ENCODE measurements around the gene PGS1.

The PGS1 gene

GRCh38 chr17:78366109-78366848 is 12.2 kb upstream of the PGS1 start:
- no peak overlapping the region for H3K4me3 Mint-ChIP-seq
- peaks cover 14% of the 10 kb centered on the region for H3K27me3 Mint-ChIP-seq
- H3K27ac Mint-ChIP-seq: no peak overlapping the region
- H3K9me3 Mint-ChIP-seq: no peaks in the 10 kb centered on the region
- H3K36me3 Mint-ChIP-seq (ENCODE audit: low read depth): no peaks in the 10 kb centered on the region
- H3K4me1 Mint-ChIP-seq (ENCODE audit: low read depth): peaks cover 14% of the 10 kb centered on the region

- Mint-ChIP-seq H3K9me3 (no peaks in the 10 kb centered on the region), H3K27me3 (peaks cover 14% of the 10 kb centered on the region), H3K27ac (no peak overlapping the region), H3K36me3 (ENCODE audit: low read depth) (no peaks in the 10 kb centered on the region), H3K4me1 (ENCODE audit: low read depth) (peaks cover 14% of the 10 kb centered on the region), H3K4me3 (no peak overlapping the region)
Observed at GRCh38 chr17:78367193-78367592, 11.3 kb upstream of the PGS1 start.

- no peaks in the 10 kb centered on the region for H3K36me3 Mint-ChIP-seq (ENCODE audit: low read depth)
- H3K4me1 Mint-ChIP-seq (ENCODE audit: low read depth): peaks cover 14% of the 10 kb centered on the region
- peaks cover 6% of the 10 kb centered on the region for H3K27me3 Mint-ChIP-seq
- H3K9me3 Mint-ChIP-seq: no peaks in the 10 kb centered on the region
- no peak overlapping the region for H3K27ac Mint-ChIP-seq
- H3K4me3 Mint-ChIP-seq: no peak overlapping the region
Observed at GRCh38 chr17:78368348-78368747, 10.1 kb upstream of the PGS1 start.

- Mint-ChIP-seq H3K9me3 (no peaks in the 10 kb centered on the region), H3K27ac (no peak overlapping the region), H3K4me1 (ENCODE audit: low read depth) (peaks cover 14% of the 10 kb centered on the region), H3K36me3 (ENCODE audit: low read depth) (no peaks in the 10 kb centered on the region), H3K27me3 (peaks cover 4% of the 10 kb centered on the region), H3K4me3 (no peak overlapping the region)
Observed at GRCh38 chr17:78368854-78369495, 9.5 kb upstream of the PGS1 start.

GRCh38 chr17:78369791-78370381 is 8.6 kb upstream of the PGS1 start:
- no peaks in the 10 kb centered on the region for H3K36me3 Mint-ChIP-seq (ENCODE audit: low read depth)
- H3K27me3 Mint-ChIP-seq: peaks cover 4% of the 10 kb centered on the region
- H3K27ac Mint-ChIP-seq: no peak overlapping the region
- H3K9me3 Mint-ChIP-seq: no peaks in the 10 kb centered on the region
- peaks cover 6% of the 10 kb centered on the region for H3K4me1 Mint-ChIP-seq (ENCODE audit: low read depth)
- no peak overlapping the region for H3K4me3 Mint-ChIP-seq

- H3K27ac Mint-ChIP-seq: no peak overlapping the region
- H3K27me3 Mint-ChIP-seq: peaks cover 3% of the 10 kb centered on the region
- peaks cover 2% of the 10 kb centered on the region for H3K4me1 Mint-ChIP-seq (ENCODE audit: low read depth)
- H3K9me3 Mint-ChIP-seq: no peaks in the 10 kb centered on the region
- no peaks in the 10 kb centered on the region for H3K36me3 Mint-ChIP-seq (ENCODE audit: low read depth)
- no peak overlapping the region for H3K4me3 Mint-ChIP-seq
Observed at GRCh38 chr17:78371056-78371455, 7.4 kb upstream of the PGS1 start.

GRCh38 chr17:78372841-78373240 is 5.6 kb upstream of the PGS1 start:
- Mint-ChIP-seq H3K27me3 (no peaks in the 10 kb centered on the region), H3K4me1 (ENCODE audit: low read depth) (peaks cover 11% of the 10 kb centered on the region), H3K27ac (no peak overlapping the region), H3K9me3 (no peaks in the 10 kb centered on the region), H3K4me3 (no peak overlapping the region), H3K36me3 (ENCODE audit: low read depth) (no peaks in the 10 kb centered on the region)

- no peak overlapping the region for H3K4me3 Mint-ChIP-seq
- no peaks in the 10 kb centered on the region for H3K27me3 Mint-ChIP-seq
- H3K9me3 Mint-ChIP-seq: no peaks in the 10 kb centered on the region
- H3K36me3 Mint-ChIP-seq (ENCODE audit: low read depth): no peaks in the 10 kb centered on the region
- H3K27ac Mint-ChIP-seq: no peak overlapping the region
- H3K4me1 Mint-ChIP-seq (ENCODE audit: low read depth): peaks cover 15% of the 10 kb centered on the region
Observed at GRCh38 chr17:78374189-78374588, 4.3 kb upstream of the PGS1 start.

- H3K4me3 Mint-ChIP-seq: no peak overlapping the region
- H3K36me3 Mint-ChIP-seq (ENCODE audit: low read depth): no peaks in the 10 kb centered on the region
- no peaks in the 10 kb centered on the region for H3K27me3 Mint-ChIP-seq
- H3K9me3 Mint-ChIP-seq: no peaks in the 10 kb centered on the region
- no peak overlapping the region for H3K27ac Mint-ChIP-seq
- peaks cover 17% of the 10 kb centered on the region for H3K4me1 Mint-ChIP-seq (ENCODE audit: low read depth)
Observed at GRCh38 chr17:78374631-78375274, 3.7 kb upstream of the PGS1 start.

GRCh38 chr17:78375401-78376151 is 2.9 kb upstream of the PGS1 start:
- Mint-ChIP-seq H3K27me3 (no peaks in the 10 kb centered on the region), H3K4me1 (ENCODE audit: low read depth) (peaks cover 25% of the 10 kb centered on the region), H3K27ac (no peak overlapping the region), H3K4me3 (no peak overlapping the region), H3K9me3 (no peaks in the 10 kb centered on the region), H3K36me3 (ENCODE audit: low read depth) (peaks cover 6% of the 10 kb centered on the region)

GRCh38 chr17:78376161-78376560 is 2.3 kb upstream of the PGS1 start:
- H3K4me3 Mint-ChIP-seq: no peak overlapping the region
- H3K4me1 Mint-ChIP-seq (ENCODE audit: low read depth): peaks cover 31% of the 10 kb centered on the region
- peaks cover 7% of the 10 kb centered on the region for H3K36me3 Mint-ChIP-seq (ENCODE audit: low read depth)
- H3K27me3 Mint-ChIP-seq: no peaks in the 10 kb centered on the region
- H3K9me3 Mint-ChIP-seq: no peaks in the 10 kb centered on the region
- H3K27ac Mint-ChIP-seq: no peak overlapping the region

GRCh38 chr17:78377858-78378224 is 608 bp upstream of the PGS1 start:
- Mint-ChIP-seq H3K27me3 (no peaks in the 10 kb centered on the region), H3K4me3 (peak overlapping the region; percentile 98), H3K36me3 (ENCODE audit: low read depth) (peaks cover 16% of the 10 kb centered on the region), H3K9me3 (no peaks in the 10 kb centered on the region), H3K4me1 (ENCODE audit: low read depth) (peaks cover 47% of the 10 kb centered on the region), H3K27ac (peak overlapping the region; percentile 78)

- H3K9me3 Mint-ChIP-seq: no peaks in the 10 kb centered on the region
- peaks cover 59% of the 10 kb centered on the region for H3K4me1 Mint-ChIP-seq (ENCODE audit: low read depth)
- peaks cover 25% of the 10 kb centered on the region for H3K36me3 Mint-ChIP-seq (ENCODE audit: low read depth)
- H3K27ac Mint-ChIP-seq: peak overlapping the region; percentile 96
- H3K4me3 Mint-ChIP-seq: peak overlapping the region; percentile 98
- no peaks in the 10 kb centered on the region for H3K27me3 Mint-ChIP-seq
Observed at GRCh38 chr17:78379131-78379491, 662 bp downstream of the PGS1 start.

- peak overlapping the region; percentile 96 for H3K27ac Mint-ChIP-seq
- H3K27me3 Mint-ChIP-seq: no peaks in the 10 kb centered on the region
- H3K4me1 Mint-ChIP-seq (ENCODE audit: low read depth): peaks cover 72% of the 10 kb centered on the region
Observed at GRCh38 chr17:78380370-78380769, 1.9 kb downstream of the PGS1 start.

More at GRCh38 chr17:78380370-78380769, 1.9 kb downstream of the PGS1 start:
- Mint-ChIP-seq H3K36me3 (ENCODE audit: low read depth) (peaks cover 28% of the 10 kb centered on the region), H3K9me3 (no peaks in the 10 kb centered on the region), H3K4me3 (peak overlapping the region; percentile 98)

Measured in stimulated activated naive CD8-positive, alpha-beta T cell treated with anti-CD3 and anti-CD28 coated beads, Interleukin-15, Interleukin-2, amounts not matched to agents 100 ng/mL and 50 ng/mL, for 24 hours (primary cell).